ENCODE data around the gene LPO.

LPO gene

GRCh38 chr17:58277107-58277801 is 38.9 kb downstream of the LPO start:
- H3K4me3 ChIP-seq (ENCODE audit: low read depth, low read length): no peak overlapping the region
- TF ChIP-seq CTCF (IDR thresholded peaks at IDR 0.05; ENCODE audit: insufficient read depth, low read depth, low read length, missing control alignments): peak; percentile 34
- DNase-seq (ENCODE audit: low read depth): peak; percentile 35

DNA sequence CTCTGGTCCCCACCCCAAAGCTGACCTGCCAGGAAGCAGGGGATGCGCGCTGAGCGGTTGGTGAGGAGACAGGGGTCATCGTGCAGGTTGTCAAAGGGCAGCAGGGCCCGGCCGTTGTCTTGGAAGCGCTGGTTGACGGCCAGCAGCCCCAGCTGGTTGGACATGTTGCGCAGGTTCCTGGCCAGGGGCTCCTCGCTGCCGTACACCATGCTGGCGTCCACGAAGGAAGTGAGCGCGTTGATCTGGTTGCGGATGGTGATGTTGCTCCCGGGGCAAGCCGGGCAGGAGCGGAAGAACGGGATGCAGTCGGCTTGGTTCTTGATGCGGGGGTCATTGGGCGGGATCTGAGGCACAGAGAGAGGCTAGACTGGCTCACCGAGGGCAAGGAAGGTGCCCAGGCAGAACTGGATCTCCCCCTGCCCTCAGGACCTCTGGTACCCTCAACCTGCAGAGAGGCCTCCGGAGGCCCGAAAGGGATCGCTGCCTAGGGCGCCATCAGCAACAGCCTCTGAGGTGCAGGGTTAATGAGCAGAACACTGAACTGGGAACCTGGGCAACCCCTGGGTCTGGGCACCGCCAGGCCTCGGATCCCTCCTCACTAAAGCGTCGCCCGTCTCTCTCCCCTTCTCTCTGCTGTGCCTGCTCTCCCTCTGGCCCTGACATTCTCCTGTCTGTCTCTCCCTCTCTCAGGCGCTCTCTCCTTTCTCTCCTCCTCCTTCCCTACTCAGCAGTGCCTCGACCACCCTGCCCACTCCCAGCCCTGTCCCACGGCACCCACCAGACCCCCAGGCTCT is 39.6 kb downstream of the LPO start:
- DNase-seq (ENCODE audit: low read depth): no peak
- TF ChIP-seq CTCF (IDR thresholded peaks at IDR 0.05; ENCODE audit: insufficient read depth, low read depth, low read length, missing control alignments): no peak
- H3K4me3 ChIP-seq (ENCODE audit: low read depth, low read length): no peak overlapping the region

DNA sequence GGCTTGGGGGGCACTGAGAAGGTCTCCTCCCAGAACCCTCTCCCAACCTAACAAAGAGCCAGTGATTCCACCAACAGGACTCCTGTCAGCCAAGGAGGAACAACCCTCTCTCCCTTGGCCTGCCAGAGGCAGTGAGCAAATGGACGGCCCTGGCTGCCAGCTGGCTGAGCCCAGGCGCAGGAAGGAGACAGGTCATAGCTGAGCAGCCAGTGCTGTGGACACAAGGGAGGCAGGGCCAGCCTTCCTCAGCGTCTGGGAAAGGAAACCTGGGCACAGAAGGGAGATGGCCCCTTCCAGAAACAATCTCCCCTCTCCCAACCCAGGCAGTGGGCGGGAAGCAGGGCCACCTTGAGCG is 40.3 kb downstream of the LPO start:
- H3K4me3 ChIP-seq (ENCODE audit: low read depth, low read length): no peak overlapping the region
- no peak for TF ChIP-seq CTCF (IDR thresholded peaks at IDR 0.05; ENCODE audit: insufficient read depth, low read depth, low read length, missing control alignments)
- no peak for DNase-seq (ENCODE audit: low read depth)

- DNase-seq (ENCODE audit: low read depth): no peak
- no peak for TF ChIP-seq CTCF (IDR thresholded peaks at IDR 0.05; ENCODE audit: insufficient read depth, low read depth, low read length, missing control alignments)
- H3K4me3 ChIP-seq (ENCODE audit: low read depth, low read length): no peak overlapping the region
Observed at GRCh38 chr17:58279016-58279711, 40.8 kb downstream of the LPO start.

DNA sequence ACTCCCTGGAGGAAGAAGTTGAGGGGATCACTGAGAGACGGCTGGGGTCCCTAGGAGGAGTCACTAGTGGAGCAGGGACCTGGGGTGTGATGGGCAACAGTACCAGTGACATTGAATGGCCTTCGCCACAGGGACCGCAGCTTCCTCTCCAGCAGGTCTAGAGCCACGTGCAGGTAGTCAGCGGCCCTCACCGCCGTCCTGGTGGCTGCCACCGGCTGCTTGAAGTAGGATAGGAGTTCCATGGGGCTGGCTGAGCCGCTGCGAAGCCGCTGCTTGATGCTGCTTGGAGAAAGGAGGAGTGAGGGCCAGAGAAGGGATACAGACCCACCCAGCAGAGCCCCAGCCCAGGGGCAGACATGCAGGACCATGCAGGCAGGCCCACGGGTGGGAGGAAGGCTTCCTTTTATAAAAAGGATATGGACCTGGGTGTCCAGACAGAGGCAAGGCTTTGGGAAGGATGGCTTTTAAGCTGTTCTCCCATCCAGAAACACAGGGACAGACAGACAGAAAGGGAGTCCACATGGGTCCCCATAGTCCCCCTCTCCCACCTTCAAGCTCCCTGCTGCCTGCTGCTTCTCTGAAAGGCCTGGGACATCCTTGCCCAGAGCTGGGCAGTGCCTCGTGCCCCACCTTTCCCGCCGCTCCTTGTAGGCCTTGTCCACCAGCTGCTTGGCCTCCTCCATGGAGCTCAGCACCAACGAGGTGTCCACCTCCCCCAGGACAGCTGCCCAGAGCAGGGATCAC is 41.5 kb downstream of the LPO start:
- no peak for TF ChIP-seq CTCF (IDR thresholded peaks at IDR 0.05; ENCODE audit: insufficient read depth, low read depth, low read length, missing control alignments)
- no peak for DNase-seq (ENCODE audit: low read depth)

GRCh38 chr17:58280480-58281217 is 42.3 kb downstream of the LPO start, which contains the start of gene MPO:
TSS of gene MPO (minus strand) at chr17:58280935. CDS start at chr17:58280758, 177 bp downstream.
- no peak for TF ChIP-seq CTCF (IDR thresholded peaks at IDR 0.05; ENCODE audit: insufficient read depth, low read depth, low read length, missing control alignments)
- DNase-seq (ENCODE audit: low read depth): no peak
- no peak within 1 kb of the TSS for H3K4me3 ChIP-seq (ENCODE audit: low read depth, low read length)

More for the DNA sequence above, 41.5 kb downstream of the LPO start:
- H3K4me3 ChIP-seq (ENCODE audit: low read depth, low read length): no peak overlapping the region

Measured in GM12865 (cell line).